ENCODE results near the gene CALR.

CALR gene

GRCh38 chr19:12979974-12980373 lies 41.6 kb downstream of the CALR start:
- DNase-seq (ENCODE audit: low spot score), result no peak

DNA sequence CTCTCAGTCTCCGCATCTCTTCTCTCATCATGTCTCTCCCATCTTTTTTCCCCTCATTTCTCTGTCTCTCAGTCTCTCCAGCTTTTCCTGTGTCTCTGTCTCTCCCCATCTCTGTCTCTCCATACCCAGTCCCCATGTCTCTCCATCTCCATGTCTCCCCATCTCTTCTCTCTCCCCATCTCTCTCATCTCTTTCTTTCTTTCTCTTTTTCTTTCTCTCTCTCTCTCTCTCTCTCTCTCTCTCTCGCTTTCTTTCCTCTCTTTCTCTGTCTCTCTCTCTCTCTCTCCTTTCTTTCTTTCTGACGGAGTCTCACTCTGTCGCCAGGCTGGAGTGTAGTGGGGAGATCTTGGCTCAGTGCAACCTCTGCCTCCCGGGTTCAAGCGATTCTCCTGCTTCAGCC lies 44.2 kb downstream of the CALR start:
- DNase-seq (ENCODE audit: low spot score), result no peak

- no peak for DNase-seq (ENCODE audit: low spot score)
Measured at GRCh38 chr19:12983091-12983490, 44.7 kb downstream of the CALR start.

GRCh38 chr19:12983542-12984142 lies 45.2 kb downstream of the CALR start:
- DNase-seq (ENCODE audit: low spot score), result peak; percentile 87

DNA sequence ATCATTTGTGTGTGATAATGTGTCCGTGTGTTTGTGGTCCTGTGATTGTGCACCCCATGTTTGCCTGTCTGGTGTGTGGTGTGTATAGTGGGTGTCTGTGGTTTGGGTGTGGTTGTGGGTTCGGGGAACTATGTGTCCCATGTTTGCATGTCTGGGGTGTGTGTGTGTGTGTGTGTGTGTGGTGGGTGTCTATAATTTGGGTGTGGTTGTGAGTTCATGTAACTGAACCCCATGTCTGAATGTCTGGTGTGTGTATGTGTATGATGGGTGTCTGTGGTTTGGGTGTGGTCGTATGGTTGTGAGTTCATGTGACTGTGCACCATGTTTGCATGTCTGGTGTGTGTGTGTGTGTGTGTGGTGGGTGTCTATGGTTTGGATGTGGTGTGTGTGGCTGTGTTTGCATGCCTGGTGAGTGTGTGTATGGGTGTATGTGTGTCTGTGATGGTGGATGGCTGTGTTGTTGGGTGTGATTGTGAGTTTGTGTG lies 45.8 kb downstream of the CALR start:
- DNase-seq (ENCODE audit: low spot score), result no peak

DNA sequence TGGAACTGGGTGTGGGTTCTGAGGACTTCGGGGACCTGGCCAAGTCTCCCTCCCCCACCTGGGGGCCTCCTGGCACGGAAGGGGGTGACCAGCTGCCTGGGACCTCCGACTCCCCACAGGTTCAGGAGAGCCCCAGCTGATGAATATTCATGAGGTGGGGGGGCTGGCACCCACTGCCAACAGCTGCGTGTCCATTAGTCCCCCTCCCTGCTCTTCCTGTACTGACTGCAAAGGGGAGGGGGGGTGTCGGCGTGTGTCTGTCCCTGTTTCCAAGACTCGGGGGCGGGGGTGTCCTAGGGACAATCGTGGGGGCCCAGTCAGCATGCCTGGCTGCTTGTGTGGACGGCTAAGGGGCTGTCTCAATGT lies 46.3 kb downstream of the CALR start:
- no peak for DNase-seq (ENCODE audit: low spot score)

GRCh38 chr19:12985049-12985776 lies 46.8 kb downstream of the CALR start:
- no peak for DNase-seq (ENCODE audit: low spot score)

DNA sequence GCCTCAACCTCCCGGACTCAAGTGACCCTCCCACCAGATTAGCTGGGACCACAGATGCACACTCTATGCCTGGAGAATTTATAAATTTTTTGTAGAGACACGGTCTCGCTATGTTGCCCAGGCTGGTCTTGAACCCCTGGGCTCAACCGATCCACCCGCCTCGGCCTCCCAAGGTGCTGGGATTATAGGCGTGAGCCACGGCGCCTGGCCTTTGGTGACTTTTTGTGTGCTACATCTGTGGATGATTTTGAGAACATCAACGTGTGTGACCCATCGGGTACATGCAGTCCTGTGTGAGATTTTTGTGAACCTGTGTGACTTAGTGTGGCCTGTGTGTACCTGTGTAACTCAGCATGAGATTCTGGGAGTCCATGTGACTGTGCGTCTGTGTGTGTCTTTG lies 48.3 kb downstream of the CALR start:
- no peak for DNase-seq (ENCODE audit: low spot score)

GRCh38 chr19:12987190-12987589 lies 48.8 kb downstream of the CALR start:
- no peak for DNase-seq (ENCODE audit: low spot score)

DNA sequence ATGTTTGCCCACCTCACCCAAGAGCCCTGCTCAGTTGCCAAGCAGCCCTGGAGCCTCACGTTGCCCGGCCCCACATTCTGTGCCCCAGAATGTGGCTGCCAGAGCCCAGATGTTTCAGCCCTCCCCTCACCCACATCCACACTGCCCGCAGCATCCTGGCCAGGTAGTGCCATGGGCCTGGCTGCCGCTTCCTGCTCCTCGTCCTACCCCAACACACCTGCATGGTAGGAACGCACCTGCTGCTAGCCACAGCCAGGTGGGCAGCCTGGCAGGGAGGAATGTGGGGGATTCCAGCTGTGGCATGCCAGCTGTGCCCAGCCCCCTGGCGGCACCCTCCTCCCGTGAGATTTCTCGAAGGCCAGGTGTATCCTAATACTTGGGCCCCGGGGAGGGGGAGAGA lies 49.4 kb downstream of the CALR start:
- no peak for DNase-seq (ENCODE audit: low spot score)

- no peak for DNase-seq (ENCODE audit: low spot score)
Measured at GRCh38 chr19:12990431-12990830, 52.0 kb downstream of the CALR start.

GRCh38 chr19:12990853-12991252 lies 52.4 kb downstream of the CALR start:
- DNase-seq (ENCODE audit: low spot score), result no peak

DNA sequence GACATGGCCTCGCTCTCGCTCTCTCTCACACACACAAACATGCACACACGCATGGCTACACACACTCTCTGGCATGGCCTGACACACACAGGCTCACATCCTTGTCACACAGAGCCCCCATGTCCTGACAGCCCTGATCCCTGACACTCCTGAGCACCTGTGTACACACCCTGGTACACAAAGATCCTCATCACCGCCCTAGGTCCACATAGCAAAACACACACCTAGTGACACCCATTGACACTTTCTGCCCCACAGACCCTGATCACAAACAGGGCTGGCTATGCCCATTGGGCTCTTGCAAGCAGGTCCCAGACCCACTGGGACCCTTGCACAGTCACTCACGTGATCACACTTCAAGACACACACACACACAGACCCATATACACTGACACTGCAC lies 52.9 kb downstream of the CALR start:
- no peak for DNase-seq (ENCODE audit: low spot score)

DNA sequence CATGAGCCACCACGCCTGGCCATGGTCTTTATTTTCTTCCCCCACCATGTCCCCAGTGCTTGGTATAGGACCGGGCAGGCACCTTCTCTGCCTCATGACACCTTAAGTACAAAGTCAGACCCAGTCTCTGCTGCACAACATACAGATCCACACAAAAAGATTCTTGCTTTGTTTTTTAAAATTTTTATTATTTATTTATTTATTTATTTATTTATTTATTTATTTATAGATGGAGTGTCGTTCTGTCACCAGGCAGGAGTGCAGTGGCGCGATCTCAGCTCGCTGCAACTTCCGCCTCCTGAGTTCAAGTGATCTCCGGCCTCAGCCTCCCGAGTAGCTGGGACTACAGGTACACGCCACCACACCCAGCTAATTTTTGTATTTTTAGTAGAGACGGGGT lies 54.3 kb downstream of the CALR start:
- no peak for DNase-seq (ENCODE audit: low spot score)

- no peak for DNase-seq (ENCODE audit: low spot score)
Measured at GRCh38 chr19:12993562-12993961, 55.2 kb downstream of the CALR start.
